Airway epithelial cell (primary cell): ENCODE results near the gene FGF14. TPM values are rescaled to one million over a fixed set of nuclear protein-coding genes. Genes with fewer than 3 reads are reported as not detected.

Experiments used
- total RNA-seq: library from RNA; depleted of rRNA; stranded (reverse); fragments of >200 nt; gene quantifications from 2 replicates; pipeline ENCODE4 v1.2.3, GENCODE V29; 2015

FGF14 gene
- not detected in 2 replicates for total RNA-seq

DNA sequence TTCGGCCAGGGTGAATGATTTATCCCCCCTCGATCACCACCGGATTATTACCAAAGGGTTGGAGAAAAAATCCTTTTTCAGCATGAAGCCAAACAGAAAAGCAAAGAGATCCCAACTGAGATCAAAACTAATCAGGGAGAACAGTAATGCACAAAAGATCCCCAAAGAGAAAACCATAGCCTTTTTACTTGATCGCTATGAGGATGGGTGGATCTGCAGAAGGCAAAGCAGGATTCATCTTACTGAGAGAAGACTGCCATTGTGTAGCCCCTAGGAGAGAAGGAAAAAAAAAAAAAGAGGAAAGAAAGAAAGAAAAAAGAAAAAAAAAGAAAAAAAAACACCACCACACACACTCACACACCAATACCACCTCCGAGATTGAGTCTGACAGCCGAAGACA, at the start of gene FGF14:
Gene FGF14, minus strand, starts transcription at position 283 of the 400 bp plus-strand sequence.

Other genes starting within 250 kb of the FGF14 start
- gene TPP2, start 194.9 kb upstream of the FGF14 start, total RNA-seq: 22.0 and 26.2 TPM in 2 replicates